ENCODE data around the gene CLSTN2. TPM values are rescaled to one million over a fixed set of nuclear protein-coding genes. Genes with fewer than 3 reads are reported as not detected.

The CLSTN2 gene
- polyA plus RNA-seq, 3 donors = not detected

GRCh38 chr3:140505213-140505612, 570.2 kb downstream of the CLSTN2 start:
- Histone ChIP-seq H3K4me1 (ENCODE audit: control insufficient read depth in 1 of 2, insufficient read depth in 2 of 2, low read length in 2 of 2) (no peaks in the 10 kb centered on the region), H3K9ac (ENCODE audit: insufficient read depth, low read length, poor library complexity, severe bottlenecking) (no peak overlapping the region), H3K4me2 (replicated peaks; ENCODE audit: extremely low read depth, low read length, poor library complexity, severe bottlenecking) (no peak overlapping the region), H3K36me3 (replicated peaks in 1 of 2; ENCODE audit: control insufficient read depth in 1 of 2, insufficient read depth in 2 of 2, low read length in 2 of 2) (no peaks in the 10 kb centered on the region), H3K4me3 (replicated peaks in 1 of 3; ENCODE audit: low read depth in 2 of 3, low read length in 3 of 3) (no peak overlapping the region), H4K20me1 (ENCODE audit: insufficient read depth, low read length) (no peaks in the 10 kb centered on the region), H3K27ac (ENCODE audit: low read depth in 1 of 2, low read length in 2 of 2) (no peak overlapping the region), H3K79me2 (ENCODE audit: insufficient read depth, low read length) (no peaks in the 10 kb centered on the region), H3K27me3 (ENCODE audit: control insufficient read depth in 2 of 2, insufficient read depth in 2 of 2, low read length in 2 of 2) (no peaks in the 10 kb centered on the region), H2AFZ (ENCODE audit: insufficient read depth, low read depth, low read length, poor library complexity, severe bottlenecking) (no peak overlapping the region), H3K9me3 (replicated peaks in 1 of 2; ENCODE audit: control insufficient read depth in 1 of 2, insufficient read depth in 1 of 2, low read length in 2 of 2) (no peaks in the 10 kb centered on the region)
- no peak for DNase-seq
- no peaks in the 10 kb centered on the region for H3K9me3 Mint-ChIP-seq
- intact Hi-C loops (cut with micrococcal nuclease) = no loop called here
- WGBS (ENCODE audit: insufficient coverage) = no CpG with 5 or more reads among the region's 3 CpGs
- no peak for TF ChIP-seq CTCF (IDR thresholded peaks at IDR 0.05)
- no peak overlapping the region for H3K27ac Mint-ChIP-seq
- H3K36me3 Mint-ChIP-seq = no peaks in the 10 kb centered on the region
- H3K4me1 Mint-ChIP-seq = peaks cover 3% of the 10 kb centered on the region
- H3K4me3 Mint-ChIP-seq = no peak overlapping the region
- H3K27me3 Mint-ChIP-seq (ENCODE audit: low read depth in 3 of 3) = peaks cover 3 to 4% (median 4%) of the 10 kb centered on the region in 3 donors

GRCh38 chr3:140505876-140506275, 570.9 kb downstream of the CLSTN2 start:
- no peak for DNase-seq
- Histone ChIP-seq H3K27me3 (ENCODE audit: control insufficient read depth in 2 of 2, insufficient read depth in 2 of 2, low read length in 2 of 2) (no peaks in the 10 kb centered on the region), H3K27ac (ENCODE audit: low read depth in 1 of 2, low read length in 2 of 2) (no peak overlapping the region), H3K4me2 (replicated peaks; ENCODE audit: extremely low read depth, low read length, poor library complexity, severe bottlenecking) (no peak overlapping the region), H3K4me3 (replicated peaks in 1 of 3; ENCODE audit: low read depth in 2 of 3, low read length in 3 of 3) (no peak overlapping the region), H3K9me3 (replicated peaks in 1 of 2; ENCODE audit: control insufficient read depth in 1 of 2, insufficient read depth in 1 of 2, low read length in 2 of 2) (no peaks in the 10 kb centered on the region), H3K36me3 (replicated peaks in 1 of 2; ENCODE audit: control insufficient read depth in 1 of 2, insufficient read depth in 2 of 2, low read length in 2 of 2) (no peaks in the 10 kb centered on the region), H3K9ac (ENCODE audit: insufficient read depth, low read length, poor library complexity, severe bottlenecking) (no peak overlapping the region), H2AFZ (ENCODE audit: insufficient read depth, low read depth, low read length, poor library complexity, severe bottlenecking) (no peak overlapping the region), H4K20me1 (ENCODE audit: insufficient read depth, low read length) (no peaks in the 10 kb centered on the region), H3K4me1 (ENCODE audit: control insufficient read depth in 1 of 2, insufficient read depth in 2 of 2, low read length in 2 of 2) (no peaks in the 10 kb centered on the region), H3K79me2 (ENCODE audit: insufficient read depth, low read length) (no peaks in the 10 kb centered on the region)
- intact Hi-C loops (cut with micrococcal nuclease) = no loop called here
- 86% methylated on average over 1 of the region's 4 CpGs for WGBS (ENCODE audit: insufficient coverage)
- peaks cover 3% of the 10 kb centered on the region for H3K4me1 Mint-ChIP-seq
- no peak for TF ChIP-seq CTCF (IDR thresholded peaks at IDR 0.05)
- H3K9me3 Mint-ChIP-seq = no peaks in the 10 kb centered on the region
- H3K36me3 Mint-ChIP-seq = no peaks in the 10 kb centered on the region
- no peak overlapping the region for H3K27ac Mint-ChIP-seq
- peaks cover 3 to 4% (median 4%) of the 10 kb centered on the region in 3 donors for H3K27me3 Mint-ChIP-seq (ENCODE audit: low read depth in 3 of 3)
- H3K4me3 Mint-ChIP-seq = no peak overlapping the region
